Left forelimb (tissue), 1 donor: ENCODE data around the gene RMI2.
"Not testable (repeated sequence)": the region's sequence is repeated elsewhere in the genome, so short reads cannot be mapped to it uniquely, and the experiment has no call there.

ENCODE experiments used
- DNase-seq: peaks from one replicate; pipeline ENCODE4 v3.0.0-alpha.2; 2018; ENCODE audit warnings: low spot score

RMI2 gene

DNA sequence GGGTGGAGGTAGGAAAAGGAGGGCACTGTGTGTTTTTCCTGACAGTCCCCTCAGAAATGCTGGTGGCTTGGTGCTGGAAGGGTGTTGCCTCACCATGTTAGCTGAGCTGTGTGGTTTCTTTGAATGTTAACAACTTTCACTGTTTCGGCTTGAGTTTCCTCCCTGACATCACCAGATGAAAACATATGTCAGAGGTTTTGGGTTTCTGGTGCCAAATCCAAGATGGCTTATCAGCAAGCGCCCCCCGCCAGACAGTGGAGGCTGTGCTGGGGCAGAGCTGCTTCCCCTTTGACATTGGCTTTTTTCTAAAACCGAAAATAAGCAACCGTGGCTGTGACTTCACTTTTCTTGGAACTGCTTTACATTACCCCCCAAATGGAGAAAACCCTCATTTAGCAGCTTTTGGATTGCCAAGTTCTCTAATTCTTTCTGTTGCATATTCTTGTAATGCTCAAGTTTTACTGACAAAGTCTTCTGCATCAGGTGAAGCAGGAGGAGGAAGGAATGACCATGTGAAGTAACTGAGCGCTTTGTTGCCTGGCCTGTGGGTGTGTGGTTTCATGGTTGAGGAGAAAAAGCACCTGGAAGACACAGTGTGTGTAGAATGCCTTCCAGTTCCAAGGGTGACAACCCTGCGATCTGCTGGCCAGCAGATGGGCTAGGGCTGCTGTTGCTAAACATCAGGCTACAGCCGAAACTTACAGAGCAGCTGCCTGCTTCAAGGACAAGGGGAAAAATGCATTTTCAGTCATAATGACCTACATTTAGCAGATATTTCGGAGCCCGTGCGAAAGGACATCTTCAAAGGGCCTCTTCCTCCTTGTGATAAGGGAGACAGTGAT lies 9.7 kb downstream of the RMI2 start:
- DNase-seq, result peak; percentile 71

DNA sequence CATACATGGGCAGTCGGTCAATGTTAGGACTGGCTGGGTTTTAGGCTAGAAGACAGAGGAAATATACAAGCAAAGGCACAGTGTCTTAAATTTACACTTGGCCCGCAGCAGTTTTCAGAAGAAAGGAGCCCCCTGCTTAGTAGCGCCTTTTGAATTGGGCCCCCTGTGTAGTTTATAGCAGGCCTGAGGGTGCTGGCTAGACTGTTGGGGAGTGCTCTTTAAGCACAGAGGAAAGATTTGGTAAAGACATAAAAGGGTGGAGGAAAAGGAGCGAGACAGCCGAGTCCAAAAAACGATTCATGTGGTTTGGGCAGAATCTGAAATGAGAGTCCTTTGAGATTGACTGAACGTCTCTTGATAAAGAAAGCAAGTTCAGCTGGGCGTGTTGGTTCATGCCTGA lies 10.6 kb downstream of the RMI2 start:
- no peak for DNase-seq

DNA sequence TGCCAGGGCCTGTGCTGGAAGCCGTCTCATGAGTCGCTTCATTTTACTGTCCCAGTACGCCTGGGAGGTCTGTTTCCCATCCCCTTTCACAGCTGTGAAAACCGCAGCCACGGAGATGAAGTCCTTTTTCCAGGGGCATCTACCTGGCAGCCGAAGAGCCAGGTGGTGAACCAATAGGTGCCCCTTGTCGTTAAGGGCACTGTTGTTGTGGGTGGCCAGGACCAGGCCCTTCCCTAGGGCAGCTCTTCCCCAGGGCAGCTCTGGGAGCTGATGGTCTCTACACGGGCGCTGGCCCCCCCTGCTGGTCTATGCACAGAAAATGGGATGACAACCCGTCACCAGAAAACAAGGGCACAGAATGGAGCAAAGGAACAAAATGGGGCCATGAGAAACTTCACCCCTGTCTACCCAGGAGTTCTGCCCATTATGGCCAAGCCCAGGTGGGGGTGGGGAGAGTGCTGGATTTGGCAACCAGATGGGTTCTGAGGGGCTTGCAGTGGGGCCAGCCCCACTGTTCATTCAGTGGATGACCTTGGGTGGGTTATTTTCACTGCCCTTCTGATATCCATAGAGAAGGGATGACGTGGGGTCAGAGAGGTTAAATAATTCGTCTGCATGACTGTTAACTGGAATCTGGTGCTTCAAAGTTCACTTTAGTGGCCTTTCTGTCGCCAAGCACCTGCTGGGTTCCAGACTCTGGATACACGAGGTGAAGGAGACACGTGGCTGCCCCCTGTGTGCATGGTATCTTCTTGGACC lies 11.5 kb downstream of the RMI2 start:
- DNase-seq, result peak; percentile 68

DNA sequence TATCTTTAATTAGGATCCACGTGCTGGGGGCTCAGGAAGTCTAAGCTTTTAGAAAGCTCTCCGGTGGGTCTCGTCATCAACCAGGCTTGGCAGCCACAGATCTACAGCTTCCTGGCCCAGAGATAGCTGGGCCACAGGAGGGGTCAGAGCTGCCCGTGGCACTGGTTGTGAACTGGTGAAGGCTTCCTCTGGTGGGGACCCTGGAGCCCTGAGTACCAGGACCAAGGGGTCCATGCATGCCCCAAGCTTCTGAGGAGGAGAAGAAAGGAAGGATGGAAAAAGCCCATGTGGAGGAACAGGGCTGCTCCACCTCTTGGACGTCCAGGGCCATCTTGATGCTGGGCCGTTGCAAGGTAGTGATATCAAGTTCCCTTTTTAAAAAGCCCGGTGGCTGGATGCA lies 13.3 kb downstream of the RMI2 start:
- no peak for DNase-seq

DNA sequence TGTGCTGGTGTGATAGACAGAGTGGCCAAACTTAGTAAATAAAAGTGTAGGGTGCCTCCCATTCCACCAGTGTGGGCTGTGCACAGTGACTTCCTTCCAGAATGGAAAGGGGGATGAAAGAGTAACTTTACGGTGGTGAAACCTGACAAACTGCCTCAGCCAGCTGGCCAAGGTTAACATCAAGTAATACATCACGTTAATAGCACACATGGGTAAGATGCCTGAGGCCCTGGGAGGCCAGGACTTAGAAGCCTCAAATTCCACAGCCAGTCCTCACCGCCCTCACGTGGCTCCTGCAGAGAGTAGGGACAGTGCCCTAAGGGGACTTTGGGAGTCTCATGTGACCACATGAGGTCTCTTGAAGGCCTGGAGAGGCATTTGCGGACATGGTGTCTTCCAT lies 14.1 kb downstream of the RMI2 start:
- no peak for DNase-seq

DNA sequence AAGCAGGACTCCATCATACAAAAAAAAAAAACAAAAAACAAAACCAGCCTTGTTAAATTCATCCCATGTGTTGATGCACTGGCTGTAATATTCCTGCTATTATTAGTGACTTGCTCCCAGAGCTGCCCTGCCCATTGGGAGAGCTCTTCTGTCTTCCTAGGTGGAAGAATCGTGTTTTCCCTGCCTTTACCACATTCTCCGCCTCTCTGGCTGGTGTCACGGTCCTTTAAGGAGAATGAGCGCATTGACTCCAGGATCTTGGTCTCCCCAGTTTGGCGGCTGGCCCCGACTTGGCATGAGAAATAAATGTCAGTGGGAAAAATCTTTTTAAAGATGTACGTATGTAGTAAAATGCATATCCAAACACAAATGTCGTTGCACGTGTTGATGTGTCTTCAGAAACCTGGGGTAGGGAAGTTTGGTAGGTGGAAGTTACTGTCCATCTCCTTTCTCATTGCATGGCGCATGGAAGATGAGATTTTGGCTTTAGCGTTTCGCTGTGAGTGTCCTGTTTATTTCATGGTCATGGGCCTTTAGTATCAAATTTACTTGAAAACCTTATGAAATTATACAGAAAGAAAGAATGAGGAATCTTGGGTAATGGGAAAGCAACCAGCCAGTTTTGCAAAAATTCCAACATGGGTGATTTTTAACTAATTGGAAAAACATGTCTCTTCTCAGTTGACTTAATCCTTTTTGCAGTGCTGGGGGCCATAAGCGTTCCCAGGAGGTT lies 15.5 kb downstream of the RMI2 start:
- peak; percentile 69 for DNase-seq

DNA sequence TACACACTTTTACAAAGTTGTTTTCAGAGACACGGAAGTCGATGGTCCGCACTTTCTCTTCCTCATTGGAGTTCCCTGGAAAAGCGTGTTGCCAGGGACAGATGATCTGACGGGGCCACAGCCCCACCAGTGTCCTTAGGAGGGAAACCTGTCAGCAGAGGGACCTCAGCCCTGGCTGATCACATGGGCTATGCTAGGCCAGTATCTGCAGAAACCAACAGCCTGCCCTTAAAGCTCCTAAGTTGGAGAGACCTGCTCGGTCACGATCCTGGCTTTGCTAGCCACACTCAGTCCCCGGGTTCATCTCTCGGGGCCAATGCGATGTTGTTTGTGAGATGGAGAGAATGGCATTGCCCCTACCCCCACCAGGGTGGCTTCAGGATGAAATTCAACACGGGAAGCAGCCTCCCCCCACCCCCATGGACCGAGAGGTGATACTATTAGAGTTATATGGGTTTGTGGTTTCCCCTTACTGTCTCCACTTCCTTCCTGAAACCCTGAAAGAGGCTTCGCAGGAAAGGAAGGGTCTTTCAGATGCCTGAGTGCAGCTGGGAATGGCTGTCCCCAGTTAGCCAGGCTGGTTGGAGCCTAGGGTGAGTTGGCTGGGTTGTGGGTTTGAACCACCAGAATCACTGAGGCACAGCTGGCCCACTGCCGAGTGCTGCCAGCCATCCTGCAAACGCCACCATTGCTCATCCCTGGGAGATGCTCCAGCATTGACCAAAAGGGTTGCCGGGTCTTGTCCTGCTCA lies 16.6 kb downstream of the RMI2 start:
- DNase-seq, result no peak

DNA sequence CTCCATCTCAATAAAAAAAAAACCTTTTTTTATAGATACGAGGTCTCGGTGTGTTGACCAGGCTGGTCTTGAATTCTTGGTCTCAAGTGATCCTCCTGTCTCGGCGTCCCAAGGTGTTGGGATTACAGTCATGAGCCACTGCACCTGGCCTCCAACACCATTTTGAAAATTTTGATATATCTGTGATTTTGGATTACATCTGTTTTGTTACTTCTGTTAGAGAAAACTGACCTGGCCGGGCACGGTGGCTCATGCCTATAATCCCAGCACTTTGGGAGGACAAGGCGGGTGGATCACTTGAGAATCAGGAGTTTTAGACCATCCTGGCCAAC lies 18.6 kb downstream of the RMI2 start:
- DNase-seq, result no peak

DNA sequence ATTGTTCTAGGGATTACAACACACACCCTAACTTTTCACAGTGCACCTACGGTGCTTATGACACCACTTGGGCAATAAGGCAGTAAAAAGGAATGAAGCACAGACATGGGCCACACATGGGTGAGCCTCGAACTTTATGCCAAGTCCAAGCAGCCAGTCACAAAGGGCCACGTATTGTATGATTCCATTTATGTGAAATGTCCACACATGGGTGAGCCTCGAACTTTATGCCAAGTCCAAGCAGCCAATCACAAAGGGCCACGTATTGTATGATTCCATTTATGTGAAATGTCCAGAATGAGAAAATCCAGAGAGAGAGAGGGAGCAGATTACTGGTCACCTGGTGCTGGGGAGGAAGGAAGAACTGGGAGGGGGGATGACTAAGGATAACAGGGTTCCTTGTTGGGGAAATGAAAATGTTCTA lies 22.2 kb downstream of the RMI2 start:
- no peak for DNase-seq

DNA sequence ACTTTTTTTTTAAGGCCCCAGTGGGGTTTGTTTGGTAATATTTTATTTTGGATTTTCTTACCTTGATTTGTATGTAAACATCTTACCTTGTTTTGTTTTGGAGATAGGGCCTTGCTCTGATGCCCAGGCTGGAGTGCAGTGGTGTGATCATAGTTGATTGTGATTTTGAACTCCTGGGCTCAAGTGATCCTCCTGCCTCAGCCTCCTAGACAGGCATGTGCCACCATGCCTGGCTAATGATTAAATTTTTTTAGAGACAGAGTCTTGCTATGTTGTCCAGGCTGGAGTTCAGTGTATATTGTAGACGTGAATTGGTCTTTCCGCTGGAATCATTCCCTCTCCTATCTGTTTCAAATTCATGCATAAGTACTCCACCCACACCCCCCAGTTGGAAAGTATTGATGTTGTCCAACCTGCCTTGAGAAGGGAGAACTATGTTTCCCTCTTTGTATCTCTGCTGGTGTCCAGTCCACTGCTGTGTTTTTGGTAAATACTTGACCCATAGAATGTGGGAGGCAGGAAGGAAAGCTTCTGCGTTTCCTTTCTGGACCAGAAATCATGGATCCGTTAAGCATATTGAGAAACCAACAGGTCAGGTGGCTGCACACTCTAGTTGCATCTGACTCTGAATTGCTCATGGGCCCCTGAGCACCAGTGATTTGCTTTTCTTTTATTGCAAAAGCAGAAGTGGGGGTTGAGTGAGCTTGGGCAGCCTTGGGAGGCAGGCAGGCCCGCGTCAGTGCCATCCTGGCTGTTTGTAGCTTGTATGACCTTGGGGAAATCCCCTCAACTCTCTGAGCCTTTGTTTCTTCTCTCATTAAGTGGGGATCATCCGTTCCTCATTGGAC lies 25.0 kb downstream of the RMI2 start:
- DNase-seq, result no peak

DNA sequence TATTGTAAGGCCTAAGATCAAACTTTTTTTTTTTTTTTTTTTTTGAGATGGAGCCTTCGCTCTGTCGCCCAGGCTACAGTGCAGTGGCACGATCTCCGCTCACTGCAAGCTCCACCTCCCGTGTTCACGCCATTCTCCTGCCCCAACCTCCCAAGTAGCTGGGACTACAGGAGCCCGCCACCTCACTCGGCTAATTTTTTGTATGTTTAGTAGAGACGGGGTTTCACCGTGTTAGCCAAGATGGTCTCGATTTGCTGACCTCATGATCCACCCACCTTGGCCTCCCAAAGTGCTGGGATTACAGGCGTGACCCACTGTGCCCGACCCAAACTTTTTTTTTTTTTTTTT lies 25.6 kb downstream of the RMI2 start:
- not testable (repeated sequence) for DNase-seq

DNA sequence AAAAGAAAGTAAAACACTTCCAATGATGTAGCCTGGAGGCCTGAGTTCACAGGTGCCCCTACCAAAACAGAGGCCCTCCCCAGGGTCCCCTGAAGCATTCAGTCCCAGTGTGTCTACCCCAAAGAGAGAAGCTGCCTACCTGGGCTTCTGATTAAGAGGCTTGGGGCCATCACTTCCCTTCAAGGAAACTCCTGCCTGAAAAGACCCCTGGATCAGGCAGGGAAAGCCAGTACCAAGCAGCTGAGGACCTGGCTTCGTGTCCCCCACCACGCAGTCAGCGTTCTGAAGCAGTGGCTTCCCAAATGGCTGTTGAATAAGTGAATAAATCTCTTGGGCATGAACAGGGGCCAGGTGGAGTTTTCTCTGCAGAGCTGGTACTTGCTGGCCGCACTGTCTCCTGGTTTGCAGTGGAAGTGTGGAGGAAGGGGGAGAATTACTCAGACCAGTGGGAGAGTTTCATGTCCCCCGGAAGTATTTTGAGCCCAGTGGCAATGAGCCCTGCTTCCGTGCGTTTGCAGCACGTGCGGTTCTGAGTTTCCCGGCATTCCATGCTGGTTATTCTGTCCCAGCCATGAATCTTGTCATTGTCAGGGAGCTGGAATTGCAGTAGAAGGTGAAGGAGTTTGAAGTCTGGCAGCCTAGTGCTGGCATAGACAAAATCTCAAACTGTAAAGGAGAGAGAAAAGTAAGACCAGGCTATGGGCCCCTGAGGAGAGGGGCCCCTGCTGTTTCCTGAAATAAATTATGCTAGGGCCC lies 27.0 kb downstream of the RMI2 start:
- DNase-seq, result no peak

DNA sequence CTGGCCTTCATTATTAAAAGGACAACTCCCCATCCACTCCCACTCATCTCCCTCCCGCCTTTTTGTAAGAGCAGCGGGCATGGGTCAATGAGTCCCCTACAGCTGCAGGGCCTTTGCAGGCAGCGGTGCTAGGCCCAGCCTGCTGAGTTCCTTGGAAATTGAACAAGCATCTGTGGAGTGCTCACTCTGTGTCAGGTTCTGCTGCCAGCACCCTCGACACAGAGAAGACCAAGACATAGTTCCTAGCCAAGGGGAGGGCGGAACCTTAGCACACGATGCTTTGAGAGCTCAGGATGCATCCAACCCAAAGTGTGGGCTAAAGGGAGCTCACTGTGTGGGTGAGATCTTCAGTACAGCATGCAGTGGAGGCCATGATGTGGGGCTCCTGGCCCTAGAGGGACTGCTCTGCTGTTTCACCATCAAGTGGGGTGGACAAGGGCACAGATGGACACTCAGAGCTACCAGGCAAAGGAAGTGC lies 27.6 kb downstream of the RMI2 start:
- DNase-seq, result no peak

DNA sequence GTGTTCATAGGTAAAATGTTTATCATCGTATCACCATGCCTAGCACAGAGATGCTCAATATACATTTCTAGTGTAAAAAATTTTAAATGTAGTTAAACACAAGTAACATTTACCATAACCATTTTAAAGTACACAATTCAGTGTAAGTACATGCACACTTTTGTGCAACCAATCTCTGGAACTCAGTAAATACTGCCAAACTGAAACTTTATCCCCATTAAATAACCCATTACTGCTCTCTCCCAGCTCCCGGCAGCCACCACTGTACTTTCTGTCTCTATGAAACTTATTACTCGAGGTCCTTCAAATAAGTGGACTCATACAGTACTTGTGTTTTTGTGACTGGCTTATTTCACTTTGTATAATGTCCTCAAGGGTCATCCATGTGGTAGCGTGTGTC lies 29.0 kb downstream of the RMI2 start:
- no peak for DNase-seq

DNA sequence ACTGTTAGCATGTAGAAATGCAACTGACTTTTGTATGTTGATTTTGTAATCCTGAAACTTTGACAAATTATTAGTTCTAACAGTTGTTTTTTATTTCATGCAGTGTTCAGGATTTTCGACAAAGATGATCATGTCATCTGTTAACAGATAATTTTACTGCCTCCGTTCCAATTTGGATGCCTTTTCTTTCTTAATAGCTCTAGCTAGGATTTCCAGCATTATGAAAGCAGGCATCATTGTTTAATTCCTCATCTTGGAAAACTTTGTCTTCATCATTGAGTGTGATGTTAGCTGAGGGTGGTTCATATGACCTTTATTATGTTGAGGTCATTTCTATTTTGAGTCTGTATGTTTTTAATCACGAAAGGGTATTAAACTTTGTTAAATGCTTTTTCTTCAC lies 31.9 kb downstream of the RMI2 start:
- no peak for DNase-seq

DNA sequence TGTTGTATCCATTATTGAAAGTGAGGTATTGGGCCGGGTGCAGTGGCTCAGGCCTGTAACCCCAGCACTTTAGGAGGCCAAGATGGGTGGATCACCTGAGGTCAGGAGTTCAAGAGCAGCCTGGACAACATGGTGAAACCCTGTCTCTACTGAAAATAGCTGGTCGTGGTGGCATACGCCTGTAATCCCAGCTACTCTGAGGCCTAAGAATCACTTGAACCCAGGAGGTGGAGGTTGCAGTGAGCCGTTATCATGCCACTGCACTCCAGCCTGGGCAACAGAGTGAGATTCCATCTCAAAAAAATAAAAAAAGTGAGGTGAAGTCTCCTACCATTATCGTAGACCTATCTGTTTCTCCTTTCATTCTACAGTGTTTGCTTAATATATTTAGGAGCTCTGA lies 33.7 kb downstream of the RMI2 start:
- not testable (repeated sequence) for DNase-seq

DNA sequence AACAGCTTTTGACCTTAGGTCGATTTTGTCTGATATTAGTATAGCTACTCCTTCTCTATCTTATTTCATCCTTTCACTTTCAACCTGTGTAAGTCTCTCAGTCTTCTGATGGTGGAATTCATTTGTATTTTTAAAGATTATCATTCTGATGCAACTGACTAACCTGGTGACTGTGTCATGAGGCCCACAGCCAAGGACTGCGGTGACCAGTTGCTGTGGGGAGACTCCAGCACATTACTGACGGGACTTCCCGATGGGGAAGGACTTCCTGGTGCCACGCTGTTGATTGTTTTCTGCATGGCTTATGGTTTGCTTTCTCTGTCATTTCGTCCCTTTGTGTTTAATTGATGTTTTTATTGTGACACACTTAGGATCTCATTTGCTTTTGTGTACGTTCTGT lies 34.2 kb downstream of the RMI2 start:
- DNase-seq, result no peak

DNA sequence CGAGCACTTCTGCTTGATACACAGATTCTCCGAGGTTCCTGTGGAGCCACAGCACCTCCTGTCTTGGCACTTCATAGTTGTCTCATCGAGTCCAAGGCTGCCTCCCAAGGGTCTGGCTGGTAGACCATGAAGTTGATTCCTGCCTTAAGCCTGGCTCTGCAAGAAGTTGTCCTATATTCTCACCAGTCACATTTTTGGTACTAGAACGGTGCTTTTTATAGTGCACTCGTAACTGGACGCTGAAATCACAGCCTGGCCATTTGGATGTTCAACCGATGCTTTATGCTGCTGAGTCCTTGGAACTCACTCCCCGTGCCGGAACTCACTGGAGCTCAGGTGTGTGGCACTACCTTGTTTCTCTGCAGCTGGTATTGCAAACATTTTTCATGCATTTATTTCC lies 35.6 kb downstream of the RMI2 start:
- DNase-seq, result no peak

DNA sequence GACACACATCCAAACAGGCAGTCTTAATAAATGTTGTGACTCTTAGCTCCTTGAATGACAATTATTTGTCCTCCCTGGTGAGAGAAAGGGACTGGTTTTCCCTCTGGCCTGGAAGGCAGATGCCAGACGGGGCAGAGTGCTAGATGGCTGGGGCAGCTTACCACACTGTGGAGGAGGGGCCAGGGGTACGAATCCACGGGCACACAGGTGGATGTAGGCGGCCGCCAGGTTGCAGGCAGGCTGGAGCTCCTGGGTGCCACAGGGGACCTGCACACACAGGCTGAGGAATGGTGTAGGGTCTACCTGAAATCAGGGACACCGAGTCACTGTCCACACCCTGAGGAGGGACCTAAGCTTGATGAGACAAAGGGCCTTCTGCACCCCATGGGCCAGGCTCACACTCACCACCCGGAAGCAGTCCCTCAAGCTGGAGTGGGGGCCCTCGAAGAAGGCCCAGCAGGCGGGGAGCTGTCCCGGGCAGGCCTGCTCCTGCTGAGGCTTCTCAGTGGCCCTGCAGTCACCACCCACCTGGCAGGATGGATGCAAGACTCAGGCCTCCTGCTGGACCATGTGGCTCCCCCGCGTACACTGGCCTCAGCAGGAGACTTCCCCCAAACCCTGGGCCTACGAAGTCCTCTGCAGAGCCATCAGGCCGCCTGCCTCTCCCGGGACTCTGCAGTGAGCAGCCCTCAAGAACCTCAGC lies 38.4 kb downstream of the RMI2 start:
- no peak for DNase-seq
